Loucy (cell line): ENCODE measurements around the gene HOXA11.

Experiments used
- EZH2phosphoT487 ChIP-seq: fragments of 200-600 bp; IDR thresholded peaks from 2 replicates; pipeline ENCODE4 v1.6.1; 2018; ENCODE audit warnings: antibody characterized with exemption, mild to moderate bottlenecking, moderate library complexity, borderline replicate concordance
- TF ChIP-seq, protein P1 (sequence below): fragments of 200-600 bp; sonication (generic); conservative IDR thresholded peaks from 2 replicates; pipeline ENCODE4 v1.5.1; 2014; ENCODE audit warnings: mild to moderate bottlenecking, antibody characterized with exemption, low read length

DNA sequence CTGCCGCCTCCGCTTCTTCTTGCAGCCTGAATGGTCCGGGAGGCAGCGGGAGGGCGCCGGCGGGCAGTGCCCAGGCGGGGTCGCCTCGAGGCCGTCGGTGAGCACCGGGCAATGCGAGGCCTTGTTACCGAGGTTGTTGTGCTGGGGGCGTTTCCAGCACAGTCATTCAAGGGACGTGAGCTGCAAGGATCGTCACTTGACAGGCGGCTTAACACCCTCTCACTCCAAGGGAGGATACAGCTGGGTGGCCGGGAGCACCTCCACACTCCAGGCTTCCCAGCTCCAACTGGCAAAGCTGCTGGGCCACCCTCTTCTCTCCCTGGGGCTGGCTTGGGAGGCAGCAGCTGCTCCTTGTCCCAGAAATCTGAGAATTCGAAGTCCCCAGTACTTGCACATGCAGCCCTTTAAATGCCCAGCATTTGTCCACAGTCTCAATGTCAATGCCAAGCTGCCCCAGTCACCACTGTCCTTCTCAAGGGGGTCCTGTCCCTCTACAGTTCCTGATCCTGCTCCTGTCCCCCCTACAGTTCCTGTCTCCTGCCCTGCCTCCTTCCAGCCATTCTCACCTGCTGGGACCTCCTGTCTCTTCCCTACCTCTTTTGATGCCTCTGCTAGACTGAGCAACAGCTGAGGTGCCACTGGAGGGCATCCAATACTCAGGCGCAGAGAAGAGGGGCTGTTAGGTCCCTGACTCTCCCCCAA, 4.4 kb upstream of the HOXA11 start:
- TF ChIP-seq, protein P1, sequence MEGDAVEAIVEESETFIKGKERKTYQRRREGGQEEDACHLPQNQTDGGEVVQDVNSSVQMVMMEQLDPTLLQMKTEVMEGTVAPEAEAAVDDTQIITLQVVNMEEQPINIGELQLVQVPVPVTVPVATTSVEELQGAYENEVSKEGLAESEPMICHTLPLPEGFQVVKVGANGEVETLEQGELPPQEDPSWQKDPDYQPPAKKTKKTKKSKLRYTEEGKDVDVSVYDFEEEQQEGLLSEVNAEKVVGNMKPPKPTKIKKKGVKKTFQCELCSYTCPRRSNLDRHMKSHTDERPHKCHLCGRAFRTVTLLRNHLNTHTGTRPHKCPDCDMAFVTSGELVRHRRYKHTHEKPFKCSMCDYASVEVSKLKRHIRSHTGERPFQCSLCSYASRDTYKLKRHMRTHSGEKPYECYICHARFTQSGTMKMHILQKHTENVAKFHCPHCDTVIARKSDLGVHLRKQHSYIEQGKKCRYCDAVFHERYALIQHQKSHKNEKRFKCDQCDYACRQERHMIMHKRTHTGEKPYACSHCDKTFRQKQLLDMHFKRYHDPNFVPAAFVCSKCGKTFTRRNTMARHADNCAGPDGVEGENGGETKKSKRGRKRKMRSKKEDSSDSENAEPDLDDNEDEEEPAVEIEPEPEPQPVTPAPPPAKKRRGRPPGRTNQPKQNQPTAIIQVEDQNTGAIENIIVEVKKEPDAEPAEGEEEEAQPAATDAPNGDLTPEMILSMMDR, result no peak
- TF ChIP-seq EZH2phosphoT487, result no peak
